HEK293 (cell line): ENCODE measurements around the gene LMF1.

ENCODE experiments used
- CTCF ChIA-PET: fragments of 350-600 bp; formaldehyde crosslinking; extraction: SDS; loops from one replicate; lab custom pipeline; 2021; ENCODE audit warnings: antibody characterized with exemption; lab: Yijun Ruan, JAX
- POLR2A ChIA-PET: fragments of 300-600 bp; formaldehyde crosslinking; extraction: SDS; loops from one replicate; lab custom pipeline; 2020; ENCODE audit warnings: antibody characterized with exemption, inconsistent platforms; lab: Yijun Ruan, JAX
- H3K27ac ChIP-seq: fragments of 200-500 bp; sonication (Bioruptor generic); 2 replicates; pipeline ENCODE4 v1.5.1; 2014; ENCODE audit warnings: low read depth, low read length, control low read depth, inconsistent platforms; ENCODE audit errors: extremely low read depth
- H3K36me3 ChIP-seq, 2 experiments: fragments of 200-500 bp in 1 of 2; sonication (Bioruptor generic) in 1 of 2; 1 replicate in 1 of 2; 2 replicates in 1 of 2; pipeline ENCODE4 v1.5.1; 2014 to 2017; ENCODE audit warnings: inconsistent platforms in 2 of 2, low read length in 2 of 2; ENCODE audit not compliant: control insufficient read depth in 2 of 2, insufficient read depth in 1 of 2
- H3K4me1 ChIP-seq: fragments of 200-500 bp; sonication (Bioruptor generic); 2 replicates; pipeline ENCODE4 v1.5.1; 2014; ENCODE audit warnings: mild to moderate bottlenecking, low read length, inconsistent platforms; ENCODE audit not compliant: control insufficient read depth, insufficient read depth
- H3K4me3 ChIP-seq: 2 replicates; pipeline ENCODE4 v1.5.1; 2011; ENCODE audit warnings: low read depth, mild to moderate bottlenecking, control low read depth, low read length, moderate library complexity
- H3K9me3 ChIP-seq: fragments of 200-500 bp; sonication (Bioruptor generic); 2 replicates; pipeline ENCODE4 v1.5.1; 2014; ENCODE audit warnings: low read depth, low read length, inconsistent platforms; ENCODE audit not compliant: control insufficient read depth, insufficient read depth
- EGR2 ChIP-seq: fragments of 450-650 bp; formaldehyde crosslinking; IDR thresholded peaks from 2 replicates; pipeline ENCODE4 v1.5.1; 2016; ENCODE audit warnings: low read depth, missing biosample characterization, missing genetic modification characterization
- GLI4 ChIP-seq: fragments of 450-650 bp; formaldehyde crosslinking; IDR thresholded peaks from 2 replicates; pipeline ENCODE4 v1.5.1; 2016; ENCODE audit warnings: missing biosample characterization, missing genetic modification characterization
- MEIS1 ChIP-seq: sonication (generic); formaldehyde crosslinking; IDR thresholded peaks from 2 replicates; pipeline ENCODE4 v1.8.1; 2022; ENCODE audit warnings: missing genetic modification reagents, mild to moderate bottlenecking, borderline replicate concordance
- MYNN ChIP-seq: fragments of 450-650 bp; formaldehyde crosslinking; IDR thresholded peaks from 2 replicates; pipeline ENCODE4 v1.5.1; 2016; ENCODE audit warnings: missing biosample characterization, missing genetic modification characterization, borderline replicate concordance
- MZF1 ChIP-seq: fragments of 450-650 bp; formaldehyde crosslinking; IDR thresholded peaks from 2 replicates; pipeline ENCODE4 v1.5.1; 2017; ENCODE audit warnings: missing biosample characterization, missing genetic modification characterization, borderline replicate concordance
- SP2 ChIP-seq: fragments of 450-650 bp; formaldehyde crosslinking; IDR thresholded peaks from 2 replicates; pipeline ENCODE4 v1.5.1; 2016; ENCODE audit warnings: missing biosample characterization, missing genetic modification characterization
- WT1 ChIP-seq: fragments of 450-650 bp; formaldehyde crosslinking; IDR thresholded peaks from 2 replicates; pipeline ENCODE4 v1.5.1; 2016; ENCODE audit warnings: missing biosample characterization, missing genetic modification characterization
- ZBTB17 ChIP-seq: fragments of 450-650 bp; formaldehyde crosslinking; IDR thresholded peaks from 2 replicates; pipeline ENCODE4 v1.5.1; 2016; ENCODE audit warnings: missing biosample characterization, missing genetic modification characterization
- ZBTB7A ChIP-seq: fragments of 450-650 bp; formaldehyde crosslinking; IDR thresholded peaks from 2 replicates; pipeline ENCODE4 v1.5.1; 2016; ENCODE audit warnings: low read depth, missing biosample characterization, missing genetic modification characterization
- ZIC2 ChIP-seq: fragments of 450-650 bp; formaldehyde crosslinking; IDR thresholded peaks from 2 replicates; pipeline ENCODE4 v1.5.1; 2016; ENCODE audit warnings: missing biosample characterization, missing genetic modification characterization
- ZNF19 ChIP-seq: fragments of 450-650 bp; formaldehyde crosslinking; IDR thresholded peaks from 2 replicates; pipeline ENCODE4; 2016; ENCODE audit warnings: missing biosample characterization, missing genetic modification characterization, low read depth
- ZNF350 ChIP-seq: fragments of 450-650 bp; formaldehyde crosslinking; IDR thresholded peaks from 2 replicates; pipeline ENCODE4 v1.5.0; 2017; ENCODE audit warnings: missing biosample characterization, mild to moderate bottlenecking, missing genetic modification characterization
- ZNF510 ChIP-seq: fragments of 450-650 bp; formaldehyde crosslinking; IDR thresholded peaks from 2 replicates; pipeline ENCODE4 v1.5.1; 2018; ENCODE audit warnings: mild to moderate bottlenecking, missing genetic modification characterization, missing biosample characterization; ENCODE audit not compliant: insufficient replicate concordance
- ZNF544 ChIP-seq: fragments of 450-650 bp; formaldehyde crosslinking; IDR thresholded peaks from 2 replicates; pipeline ENCODE4 v1.5.0; 2017; ENCODE audit warnings: missing biosample characterization, missing genetic modification characterization
- ZNF549 ChIP-seq: fragments of 450-650 bp; IDR thresholded peaks from 2 replicates; pipeline ENCODE4 v1.5.1; 2018; ENCODE audit warnings: missing biosample characterization, missing genetic modification characterization, mild to moderate bottlenecking, inconsistent platforms, moderate library complexity
- ZNF654 ChIP-seq: fragments of 450-650 bp; formaldehyde crosslinking; IDR thresholded peaks from 2 replicates; pipeline ENCODE4 v1.5.1; 2016; ENCODE audit warnings: low read depth, missing biosample characterization, missing genetic modification characterization
- ZNF791 ChIP-seq: fragments of 450-650 bp; formaldehyde crosslinking; IDR thresholded peaks from 2 replicates; pipeline ENCODE4 v1.5.1; 2016; ENCODE audit warnings: missing biosample characterization, missing genetic modification characterization
- ZNF830 ChIP-seq: fragments of 450-650 bp; IDR thresholded peaks from 2 replicates; pipeline ENCODE4 v1.5.0; 2018; ENCODE audit warnings: missing biosample characterization, missing genetic modification characterization, low read depth, mild to moderate bottlenecking, moderate library complexity
- TF ChIP-seq, protein P1 (sequence below): fragments of 450-650 bp; formaldehyde crosslinking; IDR thresholded peaks from 2 replicates; pipeline ENCODE4 v1.5.0; 2017; ENCODE audit warnings: missing biosample characterization, missing genetic modification characterization, borderline replicate concordance
- TF ChIP-seq, protein P2 (sequence below): fragments of 450-650 bp; formaldehyde crosslinking; IDR thresholded peaks from 2 replicates; pipeline ENCODE4 v1.5.1; 2016; ENCODE audit warnings: missing biosample characterization, missing genetic modification characterization
- TF ChIP-seq, protein P3 (sequence below): fragments of 450-650 bp; formaldehyde crosslinking; IDR thresholded peaks from 2 replicates; pipeline ENCODE4 v1.5.1; 2016; ENCODE audit warnings: missing biosample characterization, missing genetic modification characterization
- TF ChIP-seq, protein P4 (sequence below): fragments of 450-650 bp; formaldehyde crosslinking; IDR thresholded peaks from 2 replicates; pipeline ENCODE4 v1.5.1; 2016; ENCODE audit warnings: missing biosample characterization, missing genetic modification characterization
- TF ChIP-seq, protein P5 (sequence below): fragments of 450-650 bp; formaldehyde crosslinking; IDR thresholded peaks from 2 replicates; pipeline ENCODE4 v1.5.1; 2016; ENCODE audit warnings: missing biosample characterization, missing genetic modification characterization, borderline replicate concordance
- TF ChIP-seq, protein P6 (sequence below): fragments of 450-650 bp; IDR thresholded peaks from 2 replicates; pipeline ENCODE4 v1.5.1; 2018; ENCODE audit warnings: missing biosample characterization, mild to moderate bottlenecking, missing genetic modification characterization

The LMF1 gene

DNA sequence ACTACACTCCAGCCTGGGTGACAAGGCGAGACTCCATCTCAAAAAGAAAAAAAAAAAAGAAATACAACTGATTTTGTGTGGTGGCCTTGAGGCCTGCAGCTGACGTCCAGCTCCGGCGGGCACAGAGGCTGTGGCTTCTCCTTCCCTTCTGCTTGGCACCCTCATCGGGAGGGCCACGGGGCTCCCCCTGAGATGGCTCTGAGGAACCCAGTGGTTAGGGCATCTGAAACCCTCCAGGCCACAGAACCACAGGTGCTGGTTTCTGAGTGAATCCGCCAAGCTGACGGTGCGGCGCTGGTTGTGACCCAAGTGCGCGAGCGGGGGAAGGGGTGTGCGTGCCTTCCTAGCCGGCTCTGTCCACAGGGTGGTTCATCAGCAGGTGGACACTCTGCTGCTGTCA, 63.4 kb downstream of the LMF1 start:
- ChIA-PET POLR2A (no interaction called here), CTCF (no interaction called here)
- no peak overlapping the region for H3K27ac ChIP-seq
- no peaks in the 10 kb centered on the region for H3K9me3 ChIP-seq
- H3K4me1 ChIP-seq, result no peaks in the 10 kb centered on the region
- peaks cover 0 to 3% of the 10 kb centered on the region in 2 experiments; a peak in 1 of 3 replicates for H3K36me3 ChIP-seq
- TF ChIP-seq, protein P1, sequence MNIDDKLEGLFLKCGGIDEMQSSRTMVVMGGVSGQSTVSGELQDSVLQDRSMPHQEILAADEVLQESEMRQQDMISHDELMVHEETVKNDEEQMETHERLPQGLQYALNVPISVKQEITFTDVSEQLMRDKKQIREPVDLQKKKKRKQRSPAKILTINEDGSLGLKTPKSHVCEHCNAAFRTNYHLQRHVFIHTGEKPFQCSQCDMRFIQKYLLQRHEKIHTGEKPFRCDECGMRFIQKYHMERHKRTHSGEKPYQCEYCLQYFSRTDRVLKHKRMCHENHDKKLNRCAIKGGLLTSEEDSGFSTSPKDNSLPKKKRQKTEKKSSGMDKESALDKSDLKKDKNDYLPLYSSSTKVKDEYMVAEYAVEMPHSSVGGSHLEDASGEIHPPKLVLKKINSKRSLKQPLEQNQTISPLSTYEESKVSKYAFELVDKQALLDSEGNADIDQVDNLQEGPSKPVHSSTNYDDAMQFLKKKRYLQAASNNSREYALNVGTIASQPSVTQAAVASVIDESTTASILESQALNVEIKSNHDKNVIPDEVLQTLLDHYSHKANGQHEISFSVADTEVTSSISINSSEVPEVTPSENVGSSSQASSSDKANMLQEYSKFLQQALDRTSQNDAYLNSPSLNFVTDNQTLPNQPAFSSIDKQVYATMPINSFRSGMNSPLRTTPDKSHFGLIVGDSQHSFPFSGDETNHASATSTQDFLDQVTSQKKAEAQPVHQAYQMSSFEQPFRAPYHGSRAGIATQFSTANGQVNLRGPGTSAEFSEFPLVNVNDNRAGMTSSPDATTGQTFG (tag by site-specific recombination), result no peak
- no peak for TF ChIP-seq SP2
- no peak for TF ChIP-seq ZNF350 (tag by site-specific recombination)
- TF ChIP-seq EGR2 (tag by site-specific recombination), result no peak
- TF ChIP-seq ZBTB17 (tag by site-specific recombination), result no peak
- no peak for TF ChIP-seq MEIS1
- TF ChIP-seq ZNF510 (tag by site-specific recombination), result no peak
- TF ChIP-seq ZNF19 (tag by site-specific recombination), result no peak
- TF ChIP-seq ZBTB7A (tag by site-specific recombination), result no peak
- no peak for TF ChIP-seq WT1
- TF ChIP-seq GLI4, result no peak
- TF ChIP-seq MYNN (tag by site-specific recombination), result no peak
- TF ChIP-seq, protein P2, sequence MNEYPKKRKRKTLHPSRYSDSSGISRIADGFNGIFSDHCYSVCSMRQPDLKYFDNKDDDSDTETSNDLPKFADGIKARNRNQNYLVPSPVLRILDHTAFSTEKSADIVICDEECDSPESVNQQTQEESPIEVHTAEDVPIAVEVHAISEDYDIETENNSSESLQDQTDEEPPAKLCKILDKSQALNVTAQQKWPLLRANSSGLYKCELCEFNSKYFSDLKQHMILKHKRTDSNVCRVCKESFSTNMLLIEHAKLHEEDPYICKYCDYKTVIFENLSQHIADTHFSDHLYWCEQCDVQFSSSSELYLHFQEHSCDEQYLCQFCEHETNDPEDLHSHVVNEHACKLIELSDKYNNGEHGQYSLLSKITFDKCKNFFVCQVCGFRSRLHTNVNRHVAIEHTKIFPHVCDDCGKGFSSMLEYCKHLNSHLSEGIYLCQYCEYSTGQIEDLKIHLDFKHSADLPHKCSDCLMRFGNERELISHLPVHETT (tag by site-specific recombination), result no peak
- no peak for TF ChIP-seq ZNF654
- TF ChIP-seq, protein P3, sequence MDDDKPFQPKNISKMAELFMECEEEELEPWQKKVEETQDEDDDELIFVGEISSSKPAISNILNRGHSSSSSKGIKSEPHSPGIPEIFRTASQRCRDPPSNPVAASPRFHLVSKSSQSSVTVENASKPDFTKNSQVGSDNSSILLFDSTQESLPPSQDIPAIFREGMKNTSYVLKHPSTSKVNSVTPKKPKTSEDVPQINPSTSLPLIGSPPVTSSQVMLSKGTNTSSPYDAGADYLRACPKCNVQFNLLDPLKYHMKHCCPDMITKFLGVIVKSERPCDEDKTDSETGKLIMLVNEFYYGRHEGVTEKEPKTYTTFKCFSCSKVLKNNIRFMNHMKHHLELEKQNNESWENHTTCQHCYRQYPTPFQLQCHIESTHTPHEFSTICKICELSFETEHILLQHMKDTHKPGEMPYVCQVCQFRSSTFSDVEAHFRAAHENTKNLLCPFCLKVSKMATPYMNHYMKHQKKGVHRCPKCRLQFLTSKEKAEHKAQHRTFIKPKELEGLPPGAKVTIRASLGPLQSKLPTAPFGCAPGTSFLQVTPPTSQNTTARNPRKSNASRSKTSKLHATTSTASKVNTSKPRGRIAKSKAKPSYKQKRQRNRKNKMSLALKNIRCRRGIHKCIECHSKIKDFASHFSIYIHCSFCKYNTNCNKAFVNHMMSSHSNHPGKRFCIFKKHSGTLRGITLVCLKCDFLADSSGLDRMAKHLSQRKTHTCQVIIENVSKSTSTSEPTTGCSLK (tag by site-specific recombination), result no peak
- TF ChIP-seq, protein P4, sequence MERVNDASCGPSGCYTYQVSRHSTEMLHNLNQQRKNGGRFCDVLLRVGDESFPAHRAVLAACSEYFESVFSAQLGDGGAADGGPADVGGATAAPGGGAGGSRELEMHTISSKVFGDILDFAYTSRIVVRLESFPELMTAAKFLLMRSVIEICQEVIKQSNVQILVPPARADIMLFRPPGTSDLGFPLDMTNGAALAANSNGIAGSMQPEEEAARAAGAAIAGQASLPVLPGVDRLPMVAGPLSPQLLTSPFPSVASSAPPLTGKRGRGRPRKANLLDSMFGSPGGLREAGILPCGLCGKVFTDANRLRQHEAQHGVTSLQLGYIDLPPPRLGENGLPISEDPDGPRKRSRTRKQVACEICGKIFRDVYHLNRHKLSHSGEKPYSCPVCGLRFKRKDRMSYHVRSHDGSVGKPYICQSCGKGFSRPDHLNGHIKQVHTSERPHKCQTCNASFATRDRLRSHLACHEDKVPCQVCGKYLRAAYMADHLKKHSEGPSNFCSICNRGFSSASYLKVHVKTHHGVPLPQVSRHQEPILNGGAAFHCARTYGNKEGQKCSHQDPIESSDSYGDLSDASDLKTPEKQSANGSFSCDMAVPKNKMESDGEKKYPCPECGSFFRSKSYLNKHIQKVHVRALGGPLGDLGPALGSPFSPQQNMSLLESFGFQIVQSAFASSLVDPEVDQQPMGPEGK (tag by site-specific recombination), result no peak
- no peak overlapping the region for H3K4me3 ChIP-seq

DNA sequence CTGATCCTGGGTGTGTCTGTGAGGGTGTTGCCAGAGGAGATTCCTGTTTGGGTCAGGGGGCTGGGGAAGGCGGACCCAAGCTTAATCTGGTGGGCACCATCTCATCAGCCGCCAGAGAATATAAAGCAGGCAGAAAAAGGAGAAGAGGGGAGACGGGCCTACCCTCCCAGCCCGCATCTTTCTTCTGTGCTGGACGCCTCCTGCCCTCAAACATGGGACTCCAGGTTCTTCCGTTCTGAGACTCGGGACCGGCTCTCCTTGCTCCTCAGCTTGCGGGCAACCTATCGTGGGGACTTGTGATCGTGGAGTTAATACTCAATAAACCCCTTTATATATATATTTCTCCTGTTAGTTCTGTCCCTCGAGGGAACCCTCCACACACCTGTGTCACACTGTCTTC, 64.5 kb downstream of the LMF1 start:
- ChIA-PET CTCF (interaction anchor here (0.5 kb wide), 1 partner anchor 149 kb away, joined by 3 read pairs; no protein-coding TSS in a partner anchor), POLR2A (no interaction called here)
- Histone ChIP-seq H3K4me3 (no peak overlapping the region), H3K9me3 (no peaks in the 10 kb centered on the region), H3K36me3 (peaks cover 0 to 3% of the 10 kb centered on the region in 2 experiments; a peak in 1 of 3 replicates), H3K4me1 (no peaks in the 10 kb centered on the region), H3K27ac (no peak overlapping the region)
- TF ChIP-seq ZNF830 (tag by site-specific recombination) (no peak), ZIC2 (tag by site-specific recombination) (no peak), ZNF549 (tag by site-specific recombination) (no peak), ZNF791 (tag by site-specific recombination) (no peak), ZNF544 (tag by site-specific recombination) (no peak), MZF1 (tag by site-specific recombination) (no peak)
- TF ChIP-seq, protein P5, sequence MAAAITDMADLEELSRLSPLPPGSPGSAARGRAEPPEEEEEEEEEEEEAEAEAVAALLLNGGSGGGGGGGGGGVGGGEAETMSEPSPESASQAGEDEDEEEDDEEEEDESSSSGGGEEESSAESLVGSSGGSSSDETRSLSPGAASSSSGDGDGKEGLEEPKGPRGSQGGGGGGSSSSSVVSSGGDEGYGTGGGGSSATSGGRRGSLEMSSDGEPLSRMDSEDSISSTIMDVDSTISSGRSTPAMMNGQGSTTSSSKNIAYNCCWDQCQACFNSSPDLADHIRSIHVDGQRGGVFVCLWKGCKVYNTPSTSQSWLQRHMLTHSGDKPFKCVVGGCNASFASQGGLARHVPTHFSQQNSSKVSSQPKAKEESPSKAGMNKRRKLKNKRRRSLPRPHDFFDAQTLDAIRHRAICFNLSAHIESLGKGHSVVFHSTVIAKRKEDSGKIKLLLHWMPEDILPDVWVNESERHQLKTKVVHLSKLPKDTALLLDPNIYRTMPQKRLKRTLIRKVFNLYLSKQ (tag by site-specific recombination), result no peak
- TF ChIP-seq, protein P6, sequence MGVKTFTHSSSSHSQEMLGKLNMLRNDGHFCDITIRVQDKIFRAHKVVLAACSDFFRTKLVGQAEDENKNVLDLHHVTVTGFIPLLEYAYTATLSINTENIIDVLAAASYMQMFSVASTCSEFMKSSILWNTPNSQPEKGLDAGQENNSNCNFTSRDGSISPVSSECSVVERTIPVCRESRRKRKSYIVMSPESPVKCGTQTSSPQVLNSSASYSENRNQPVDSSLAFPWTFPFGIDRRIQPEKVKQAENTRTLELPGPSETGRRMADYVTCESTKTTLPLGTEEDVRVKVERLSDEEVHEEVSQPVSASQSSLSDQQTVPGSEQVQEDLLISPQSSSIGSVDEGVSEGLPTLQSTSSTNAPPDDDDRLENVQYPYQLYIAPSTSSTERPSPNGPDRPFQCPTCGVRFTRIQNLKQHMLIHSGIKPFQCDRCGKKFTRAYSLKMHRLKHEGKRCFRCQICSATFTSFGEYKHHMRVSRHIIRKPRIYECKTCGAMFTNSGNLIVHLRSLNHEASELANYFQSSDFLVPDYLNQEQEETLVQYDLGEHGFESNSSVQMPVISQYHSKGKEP (tag by site-specific recombination), result no peak
